ENCODE measurements around the gene ZNF592.

DNA sequence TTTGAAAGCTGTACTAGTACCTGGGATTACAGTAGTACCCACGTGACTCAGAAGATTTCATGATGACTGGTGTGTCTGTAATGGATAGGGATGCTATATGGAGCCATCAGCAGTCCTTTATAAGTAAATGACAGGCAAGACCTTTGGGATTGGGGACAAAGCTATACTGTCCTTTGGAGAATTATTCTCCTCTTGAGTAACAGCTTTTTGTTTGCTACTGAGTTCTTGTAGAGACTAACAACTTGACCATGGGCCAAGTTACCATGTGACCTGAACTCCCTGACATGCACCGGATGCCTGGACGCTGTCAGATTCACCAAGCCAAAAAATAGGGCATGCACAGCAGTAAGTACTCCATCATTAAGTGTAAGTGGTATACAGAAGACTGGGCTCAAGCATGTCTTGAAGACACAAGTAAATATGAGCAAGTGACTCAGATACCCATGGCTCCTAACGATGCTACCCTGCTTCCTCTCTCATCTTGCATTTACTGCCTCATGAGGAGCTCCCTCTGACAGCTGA is 45.4 kb upstream of the ZNF592 start:
- TF ChIP-seq CTCF (IDR thresholded peaks at IDR 0.05) (no peak), POLR2A (IDR thresholded peaks at IDR 0.05) (no peak)

All from heart left ventricle (tissue), 13 donors.